NCI-H2029 treated with DMSO at 0.1 percent for 48 hours (cell line): Measurements from ENCODE around the gene KDM4B.
"Not testable (repeated sequence)": the region's sequence is repeated elsewhere in the genome, so short reads cannot be mapped to it uniquely, and the experiment has no call there.

Source experiments
- DNase-seq: peaks from one replicate; lab custom pipeline; 2025; lab: John Stamatoyannopoulos, UW

KDM4B gene

DNA sequence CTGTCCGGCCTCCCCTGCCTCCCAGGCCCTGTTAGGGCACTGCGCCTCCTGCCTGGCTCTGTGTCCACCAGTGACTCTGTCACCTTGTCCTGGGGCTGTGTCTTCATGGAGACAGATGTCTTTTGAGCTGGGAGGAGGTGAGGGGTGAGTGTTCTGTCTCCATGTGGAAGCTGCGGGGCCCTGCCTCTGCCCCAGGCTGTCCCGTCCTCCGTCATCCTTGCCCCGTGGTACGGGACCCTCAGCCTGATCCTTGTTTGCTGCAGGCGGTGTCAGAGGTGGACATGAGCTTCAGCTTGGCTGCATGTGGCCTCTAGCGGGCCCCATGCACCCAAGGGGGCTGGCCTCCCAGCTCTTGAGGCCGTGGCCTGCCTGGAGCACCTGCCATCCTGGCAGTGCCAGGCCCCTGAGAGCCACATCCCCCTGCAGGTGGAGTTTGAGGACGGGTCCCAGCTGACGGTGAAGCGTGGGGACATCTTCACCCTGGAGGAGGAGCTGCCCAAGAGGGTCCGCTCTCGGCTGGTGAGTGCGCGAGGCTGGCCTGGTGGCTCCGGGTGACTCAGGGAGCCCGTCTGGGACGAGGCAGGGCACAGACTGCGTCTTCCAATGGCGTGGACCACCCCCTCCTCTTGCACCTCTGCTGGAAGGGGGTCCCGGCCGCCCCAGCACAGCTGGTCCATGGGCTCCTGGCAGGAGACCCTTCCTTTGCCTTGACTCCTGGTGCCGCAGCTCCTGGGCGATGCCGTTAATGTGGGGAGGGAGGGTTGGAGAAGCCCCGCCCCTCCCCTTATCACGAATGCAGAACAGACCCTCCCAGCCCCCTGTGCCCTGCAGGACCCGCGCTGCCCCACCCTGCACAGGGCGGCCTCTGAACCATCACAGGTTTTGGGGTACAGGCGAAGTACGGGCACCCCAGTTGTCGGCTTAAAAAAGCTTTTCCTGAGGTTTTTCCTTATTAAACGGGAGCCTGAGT is 181.3 kb downstream of the KDM4B start:
- DNase-seq, result no peak

- no peak for DNase-seq
Measured at GRCh38 chr19:5150902-5151741, 182.2 kb downstream of the KDM4B start.

GRCh38 chr19:5152013-5152763 is 183.3 kb downstream of the KDM4B start:
- no peak for DNase-seq

- DNase-seq, result no peak
Measured at GRCh38 chr19:5152767-5153532, 184.0 kb downstream of the KDM4B start.

- DNase-seq, result no peak
Measured at GRCh38 chr19:5153601-5154128, 184.8 kb downstream of the KDM4B start.

- DNase-seq, result no peak
Measured at GRCh38 chr19:5154129-5154798, 185.4 kb downstream of the KDM4B start.

- DNase-seq, result no peak
Measured at GRCh38 chr19:5154799-5155426, 186.0 kb downstream of the KDM4B start.

DNA sequence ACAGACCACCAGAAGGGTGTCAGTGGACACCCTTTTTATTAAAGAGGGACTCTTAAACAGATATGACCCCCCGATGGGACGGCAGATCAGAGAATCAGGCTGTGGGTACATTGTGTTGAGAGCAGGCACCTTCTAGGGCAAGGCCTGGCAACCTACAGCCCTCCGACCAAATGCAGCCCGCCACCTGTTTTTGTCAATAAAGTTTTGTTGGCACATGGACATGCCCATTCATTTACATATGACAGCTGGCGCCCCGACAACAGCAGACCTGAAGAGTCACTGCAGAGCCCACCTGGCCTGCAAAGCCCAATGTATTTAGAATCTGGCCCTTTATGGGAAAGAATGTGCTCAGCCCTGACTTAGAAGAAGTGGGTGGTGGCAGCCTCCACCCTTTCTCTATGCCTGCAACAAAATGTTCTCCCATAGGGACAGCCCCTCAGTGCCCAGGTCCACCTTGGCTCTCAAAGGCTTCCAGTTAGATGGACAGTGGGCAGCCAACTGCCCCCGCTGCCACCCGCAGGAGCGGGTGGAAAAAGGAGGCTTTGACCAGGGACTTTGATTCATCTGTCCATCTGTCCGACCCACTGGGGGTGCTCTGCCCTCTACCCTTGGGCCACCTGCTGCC is 186.8 kb downstream of the KDM4B start:
- DNase-seq, result no peak

DNA sequence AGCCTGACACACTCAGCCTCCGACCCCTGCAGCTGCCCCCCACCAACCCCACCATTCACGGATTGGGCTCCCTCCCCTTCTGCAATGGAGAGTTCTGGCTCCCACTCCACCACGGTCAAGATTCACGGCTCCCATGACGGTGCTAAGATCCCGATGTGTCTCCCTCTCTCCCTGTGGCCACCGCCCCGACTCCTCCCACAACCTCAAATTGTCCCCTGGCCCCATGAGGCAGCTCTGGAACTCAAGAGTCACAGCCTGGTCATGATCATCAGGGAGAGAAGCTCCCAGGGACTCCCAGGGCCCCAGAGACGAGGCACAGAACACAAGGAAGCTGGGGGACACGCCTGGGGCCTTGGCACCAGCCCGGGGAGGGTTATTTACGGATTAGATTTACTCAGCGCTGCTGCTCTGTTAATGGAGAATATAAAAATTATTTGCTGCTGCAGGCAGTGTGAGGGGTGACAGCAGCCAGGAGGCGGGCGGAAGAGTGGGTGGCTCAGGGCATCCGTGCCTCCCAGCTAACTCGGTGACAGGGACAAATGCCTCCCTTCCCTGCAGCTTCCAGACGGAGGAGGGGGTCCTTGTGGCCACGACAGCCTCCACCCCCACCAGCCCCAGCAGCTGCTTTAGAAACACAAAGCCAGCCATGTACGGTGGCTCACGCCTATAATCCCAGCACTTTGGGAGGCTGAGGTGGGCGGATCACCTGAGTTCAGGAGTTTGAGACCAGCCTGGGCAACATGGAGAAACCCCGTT is 187.5 kb downstream of the KDM4B start:
- DNase-seq, result no peak

- no peak for DNase-seq
Measured at GRCh38 chr19:5157186-5157585, 188.3 kb downstream of the KDM4B start.

DNA sequence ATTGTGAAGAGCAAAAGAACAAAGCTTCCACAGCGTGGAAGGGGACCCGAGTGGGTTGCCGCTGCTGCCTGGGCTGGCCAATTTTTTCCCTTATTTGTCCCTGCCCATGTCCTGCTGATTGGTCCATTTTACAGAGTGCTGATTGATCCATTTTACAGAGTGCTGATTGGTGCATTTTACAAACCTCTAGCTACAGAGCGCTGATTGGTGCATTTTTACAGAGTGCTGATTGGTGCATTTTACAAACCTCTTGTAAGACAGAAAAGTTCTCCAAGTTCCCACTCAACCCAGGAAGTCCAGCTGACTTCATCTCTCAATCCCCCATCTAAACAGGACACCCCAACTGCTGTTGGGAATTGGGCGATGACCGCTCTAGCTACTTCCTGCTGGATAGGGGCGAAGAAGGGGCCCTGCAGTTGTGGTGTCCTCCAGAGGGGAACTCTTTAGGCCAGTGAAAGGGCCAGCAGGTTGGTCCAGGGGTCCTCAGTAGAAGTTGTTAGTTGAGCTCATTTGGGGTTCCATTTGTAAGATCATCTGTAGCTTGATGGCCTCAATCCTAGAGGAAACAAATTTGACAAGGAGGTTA is 189.7 kb downstream of the KDM4B start:
- not testable (repeated sequence) for DNase-seq

- DNase-seq, result not testable (repeated sequence)
Measured at GRCh38 chr19:5160158-5160795, 191.4 kb downstream of the KDM4B start.

DNA sequence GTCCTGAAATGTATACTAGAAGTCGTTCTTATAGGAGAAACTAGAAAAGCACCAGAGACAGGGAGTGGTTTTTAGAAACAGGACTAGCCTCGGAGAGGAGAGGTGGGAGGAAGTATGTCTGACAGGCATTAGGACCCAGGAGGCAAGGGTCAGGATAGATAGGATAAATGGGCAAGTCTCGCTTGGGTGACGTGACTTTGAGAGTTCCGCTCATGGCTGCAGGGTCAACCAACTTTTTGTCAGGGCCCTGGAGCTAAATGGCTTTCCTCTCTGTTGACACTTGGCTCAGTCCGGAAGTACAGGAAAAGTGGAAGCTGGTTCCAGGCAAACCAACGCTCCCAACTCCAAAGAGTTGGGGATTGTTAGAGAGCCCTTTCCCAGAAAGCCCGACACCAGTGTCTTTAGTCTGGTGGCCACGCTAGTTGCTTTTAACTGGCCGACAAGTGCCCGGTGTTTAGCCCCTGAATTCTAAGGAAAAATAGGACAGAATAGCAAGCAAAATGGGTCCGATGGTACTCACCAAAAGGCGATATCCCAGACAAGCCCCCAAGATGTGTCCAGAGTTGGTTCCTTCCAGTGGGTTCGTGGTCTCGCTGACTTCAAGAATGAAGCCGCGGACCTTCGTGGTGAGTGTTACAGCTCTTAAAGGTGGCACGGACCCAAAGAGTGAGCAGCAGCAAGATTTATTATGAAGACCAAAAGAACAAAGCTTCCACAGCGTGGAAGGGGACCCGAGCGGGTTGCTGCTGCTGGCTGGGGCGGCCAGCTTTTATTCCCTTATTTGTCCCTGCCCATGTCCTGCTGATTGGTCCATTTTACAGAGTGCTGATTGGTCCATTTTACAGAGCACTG is 196.2 kb downstream of the KDM4B start:
- not testable (repeated sequence) for DNase-seq

DNA sequence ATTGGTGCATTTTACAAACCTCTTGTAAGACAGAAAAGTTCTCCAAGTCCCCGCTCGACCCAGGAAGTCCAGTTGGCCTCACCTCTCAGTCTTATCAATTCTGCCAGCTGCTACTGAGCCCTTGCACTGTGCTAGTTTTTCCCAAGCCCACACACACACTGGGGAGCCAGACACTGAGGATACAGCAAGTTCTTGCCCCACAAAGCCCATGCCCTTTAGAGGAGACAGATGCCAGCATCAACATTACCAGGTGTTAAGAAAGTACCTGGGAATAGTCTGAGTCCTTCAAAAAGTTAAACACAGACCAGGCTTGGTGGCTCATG is 196.7 kb downstream of the KDM4B start:
- DNase-seq, result no peak

DNA sequence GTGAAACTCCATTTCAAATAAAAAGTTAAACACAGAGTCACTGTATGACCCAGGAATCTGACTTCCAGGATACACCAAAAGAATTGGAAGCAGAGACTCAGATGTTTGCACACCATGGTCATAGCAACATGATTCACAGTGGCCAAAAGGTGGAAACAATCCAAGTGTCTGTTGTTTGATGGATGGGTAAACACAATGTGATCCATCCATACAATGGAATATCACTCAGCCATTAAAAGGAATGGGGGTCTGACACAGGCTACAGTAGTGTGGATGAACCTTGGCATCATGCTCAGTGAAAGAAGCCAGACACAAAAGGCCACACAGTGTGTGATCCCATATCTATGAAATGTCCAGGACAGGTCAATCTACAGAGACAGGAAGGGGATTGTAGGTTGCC is 197.3 kb downstream of the KDM4B start:
- DNase-seq, result no peak

GRCh38 chr19:5170329-5170745 is 201.4 kb downstream of the KDM4B start:
- DNase-seq, result no peak

DNA sequence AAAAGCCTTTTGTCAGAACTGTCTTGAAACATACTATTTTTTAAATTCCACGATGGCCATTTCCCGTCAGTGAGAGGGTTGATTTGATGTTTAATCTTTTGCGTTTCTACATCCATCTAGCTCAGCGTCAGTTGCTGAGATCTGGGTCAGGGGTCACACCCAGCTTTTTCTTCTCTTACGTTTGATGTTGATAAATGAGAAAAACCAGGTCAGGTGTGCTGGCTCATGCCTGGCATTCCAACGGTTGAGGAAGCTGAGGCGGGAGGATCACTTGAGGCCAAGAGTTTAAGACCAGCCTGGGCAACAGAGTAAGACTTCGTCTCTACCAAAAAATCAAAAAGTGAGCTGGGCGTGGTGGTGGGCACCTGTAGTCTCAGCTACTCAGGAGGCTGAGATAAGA is 202.8 kb downstream of the KDM4B start:
- no peak for DNase-seq
